Large intestine (tissue), 3 donors: ENCODE data around the gene TMEM231. TPM values are rescaled to one million over a fixed set of nuclear protein-coding genes. Genes with fewer than 3 reads are reported as not detected.

Experiments
- DNase-seq, 2 donors: peaks; one replicate each; pipeline versions ENCODE4 v3.0.0 to v3.0.0-alpha.2; 2013
- H3K27ac ChIP-seq: one replicate; pipeline ENCODE4 v1.5.1; 2013; ENCODE audit warnings: low read length
- H3K27me3 ChIP-seq: 2 replicates; pipeline ENCODE4 v1.6.1; 2013; ENCODE audit warnings: low read length; ENCODE audit not compliant: control insufficient read depth, insufficient read depth
- H3K36me3 ChIP-seq: 2 replicates; pipeline ENCODE4 v1.6.1; 2013; ENCODE audit warnings: low read length; ENCODE audit not compliant: control insufficient read depth, insufficient read depth
- H3K4me1 ChIP-seq: one replicate; pipeline ENCODE4 v1.6.1; 2013; ENCODE audit warnings: low read length; ENCODE audit not compliant: control insufficient read depth, insufficient read depth
- H3K4me3 ChIP-seq: one replicate; pipeline ENCODE4 v1.5.1; 2013; ENCODE audit warnings: low read length
- H3K9me3 ChIP-seq: one replicate; pipeline ENCODE4 v1.6.1; 2013; ENCODE audit warnings: mild to moderate bottlenecking, low read depth, low read length, moderate library complexity; ENCODE audit not compliant: control insufficient read depth
- WGBS: methylation state at CpG from one replicate; pipeline ENCODE4 v1.1.5; 2013; ENCODE audit warnings: low lambda C conversion rate; ENCODE audit not compliant: insufficient coverage; 5-methylcytosine and 5-hydroxymethylcytosine counted together
- polyA plus RNA-seq: library from polyadenylated mRNA; unstranded; fragments of 120-200 nt; gene quantifications from one replicate; pipeline ENCODE4 v1.2.1, GENCODE V29; 2013

The TMEM231 gene
- polyA plus RNA-seq, 1 donor = 7.6 TPM

GRCh38 chr16:75588716-75589115 lies 32.7 kb upstream of the TMEM231 start:
- Histone ChIP-seq H3K4me3 (no peak overlapping the region), H3K27me3 (no peaks in the 10 kb centered on the region), H3K36me3 (peaks cover under 1% of the 10 kb centered on the region), H3K27ac (no peak overlapping the region), H3K4me1 (no peaks in the 10 kb centered on the region), H3K9me3 (no peaks in the 10 kb centered on the region)
- DNase-seq = no peak
- no CpG with 5 or more reads among the region's 4 CpGs for WGBS

GRCh38 chr16:75584108-75584507 lies 28.1 kb upstream of the TMEM231 start:
- no peaks in the 10 kb centered on the region for H3K9me3 ChIP-seq
- no peaks in the 10 kb centered on the region for H3K4me1 ChIP-seq
- H3K4me3 ChIP-seq = no peak overlapping the region
- no peak for DNase-seq
- 100% methylated on average over 1 of the region's 3 CpGs for WGBS
- no peak overlapping the region for H3K27ac ChIP-seq
- H3K36me3 ChIP-seq = peaks cover 5% of the 10 kb centered on the region
- no peaks in the 10 kb centered on the region for H3K27me3 ChIP-seq

DNA sequence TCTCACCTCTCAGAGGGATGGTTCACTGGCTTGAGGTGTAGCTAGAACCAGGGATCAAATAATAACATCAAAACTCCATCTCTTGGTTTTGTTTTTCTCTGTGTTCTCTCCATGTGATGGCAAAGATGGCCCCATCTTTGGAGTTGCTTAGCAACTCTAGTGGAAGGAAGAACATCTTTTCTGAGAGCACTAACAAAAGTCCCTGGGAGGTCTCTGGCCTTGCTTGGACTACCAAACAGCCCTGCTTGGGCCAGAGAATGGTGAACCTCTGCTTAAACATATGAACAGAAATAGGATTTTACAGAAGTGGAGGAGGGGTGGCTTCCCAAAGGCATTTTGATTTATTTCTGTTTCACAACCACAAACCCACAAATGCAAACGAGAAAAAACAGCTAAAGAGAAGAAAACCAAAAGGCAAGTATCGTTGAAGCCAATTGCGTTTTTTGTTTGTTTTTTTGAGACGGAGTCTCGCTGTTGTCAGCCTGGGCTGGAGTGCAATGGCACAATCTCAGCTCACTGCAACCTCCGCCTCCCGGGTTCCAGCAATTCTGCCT lies 23.3 kb upstream of the TMEM231 start:
- Histone ChIP-seq H3K27ac (no peak overlapping the region), H3K36me3 (peaks cover 47% of the 10 kb centered on the region), H3K4me1 (no peaks in the 10 kb centered on the region), H3K9me3 (no peaks in the 10 kb centered on the region), H3K4me3 (no peak overlapping the region), H3K27me3 (no peaks in the 10 kb centered on the region)
- 100% methylated on average over 1 of the region's 7 CpGs for WGBS
- no peak for DNase-seq

- peaks cover 53% of the 10 kb centered on the region for H3K36me3 ChIP-seq
- WGBS = 83% methylated on average over 1 of the region's 2 CpGs
- H3K27me3 ChIP-seq = no peaks in the 10 kb centered on the region
- no peak overlapping the region for H3K27ac ChIP-seq
- no peaks in the 10 kb centered on the region for H3K4me1 ChIP-seq
- no peaks in the 10 kb centered on the region for H3K9me3 ChIP-seq
- no peak for DNase-seq
- no peak overlapping the region for H3K4me3 ChIP-seq
Measured at GRCh38 chr16:75578725-75579124, 22.7 kb upstream of the TMEM231 start.

GRCh38 chr16:75578212-75578611 lies 22.2 kb upstream of the TMEM231 start:
- H3K27ac ChIP-seq = no peak overlapping the region
- H3K27me3 ChIP-seq = no peaks in the 10 kb centered on the region
- no peak overlapping the region for H3K4me3 ChIP-seq
- no peaks in the 10 kb centered on the region for H3K4me1 ChIP-seq
- H3K36me3 ChIP-seq = peaks cover 58% of the 10 kb centered on the region
- no CpG with 5 or more reads among the region's 7 CpGs for WGBS
- no peaks in the 10 kb centered on the region for H3K9me3 ChIP-seq
- no peak for DNase-seq

DNA sequence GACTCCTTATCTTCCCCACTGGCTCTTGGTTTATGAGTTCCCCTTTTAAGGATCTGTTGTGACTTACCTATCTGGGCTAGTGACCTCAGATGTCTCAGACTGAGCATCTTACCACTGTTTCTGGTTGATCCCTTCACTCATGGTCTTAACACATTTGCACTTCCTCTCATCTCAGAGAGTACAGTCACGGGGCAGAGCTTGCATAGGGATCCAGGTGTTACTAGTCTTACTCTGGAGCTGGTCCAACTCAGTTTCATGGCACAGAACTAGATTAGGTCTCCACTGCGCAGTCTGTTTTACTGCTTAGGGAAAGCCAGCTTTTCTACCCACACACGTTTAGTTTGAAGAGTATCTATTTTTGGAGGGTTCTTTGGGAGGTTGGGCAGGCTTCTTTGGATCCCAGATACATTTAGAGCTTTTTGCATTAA lies 20.3 kb upstream of the TMEM231 start:
- no peak overlapping the region for H3K27ac ChIP-seq
- no peaks in the 10 kb centered on the region for H3K9me3 ChIP-seq
- no peak for DNase-seq
- no peaks in the 10 kb centered on the region for H3K27me3 ChIP-seq
- peaks cover under 1% of the 10 kb centered on the region for H3K4me1 ChIP-seq
- H3K36me3 ChIP-seq = peaks cover 72% of the 10 kb centered on the region
- no CpG with 5 or more reads among the region's 3 CpGs for WGBS
- no peak overlapping the region for H3K4me3 ChIP-seq

- Histone ChIP-seq H3K27ac (no peak overlapping the region), H3K9me3 (no peaks in the 10 kb centered on the region), H3K4me1 (peaks cover 2% of the 10 kb centered on the region), H3K27me3 (no peaks in the 10 kb centered on the region), H3K36me3 (peaks cover 76% of the 10 kb centered on the region), H3K4me3 (no peak overlapping the region)
- 100% methylated on average over 1 of the region's 3 CpGs for WGBS
- DNase-seq = no peak
Measured at GRCh38 chr16:75575958-75576357, 19.9 kb upstream of the TMEM231 start.

- peaks cover 2% of the 10 kb centered on the region for H3K4me1 ChIP-seq
- H3K27me3 ChIP-seq = no peaks in the 10 kb centered on the region
- no peaks in the 10 kb centered on the region for H3K9me3 ChIP-seq
- peaks cover 89% of the 10 kb centered on the region for H3K36me3 ChIP-seq
- H3K4me3 ChIP-seq = no peak overlapping the region
- no peak overlapping the region for H3K27ac ChIP-seq
- no CpG with 5 or more reads among the region's 5 CpGs for WGBS
- DNase-seq = no peak
Measured at GRCh38 chr16:75573955-75574354, 17.9 kb upstream of the TMEM231 start.

DNA sequence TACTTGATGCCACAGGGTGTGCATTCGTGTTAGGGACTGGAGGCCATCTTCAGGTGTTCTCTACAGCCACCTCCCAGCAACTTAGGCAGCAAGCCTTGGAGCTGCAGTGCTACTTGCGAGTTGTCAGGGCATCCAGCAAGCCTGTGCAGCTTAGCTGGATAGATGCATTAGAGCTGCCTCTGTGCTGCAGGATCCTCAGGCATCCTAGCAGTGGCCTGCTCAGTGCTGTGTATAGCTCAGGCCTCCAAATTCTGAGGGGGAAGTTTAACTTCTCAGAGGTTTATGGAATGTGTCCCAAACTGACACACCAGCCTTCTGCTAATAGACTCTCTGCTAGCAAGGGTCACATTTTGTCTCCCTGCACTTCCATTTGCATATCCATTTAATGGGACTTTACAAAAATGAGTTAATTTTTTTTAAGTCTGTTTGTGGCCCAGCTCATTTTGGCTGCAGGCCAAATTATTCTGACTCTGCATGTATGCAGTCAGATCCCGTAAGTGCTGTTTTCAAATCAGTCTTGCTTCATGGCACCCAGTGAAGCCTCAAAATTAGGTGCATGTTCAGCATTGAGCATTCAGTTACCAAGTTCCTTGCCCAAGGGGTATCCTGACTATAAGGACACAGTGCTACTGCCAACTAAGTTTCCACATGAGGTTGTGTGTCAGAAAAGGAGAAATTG lies 17.0 kb upstream of the TMEM231 start:
- H3K36me3 ChIP-seq = peaks cover 90% of the 10 kb centered on the region
- H3K9me3 ChIP-seq = no peaks in the 10 kb centered on the region
- H3K4me3 ChIP-seq = no peak overlapping the region
- WGBS = no CpG with 5 or more reads among the region's 3 CpGs
- peaks cover 2% of the 10 kb centered on the region for H3K4me1 ChIP-seq
- H3K27ac ChIP-seq = no peak overlapping the region
- H3K27me3 ChIP-seq = no peaks in the 10 kb centered on the region
- DNase-seq = no peak

- Histone ChIP-seq H3K9me3 (no peaks in the 10 kb centered on the region), H3K27me3 (no peaks in the 10 kb centered on the region), H3K27ac (no peak overlapping the region), H3K4me1 (peaks cover 9% of the 10 kb centered on the region), H3K36me3 (peaks cover 70% of the 10 kb centered on the region), H3K4me3 (no peak overlapping the region)
- WGBS = 33% methylated on average over 2 of the region's 5 CpGs
- DNase-seq = no peak
Measured at GRCh38 chr16:75570396-75571065, 14.5 kb upstream of the TMEM231 start.
